DOHH2 (cell line): ENCODE results near the gene USP12.

Experiments
- H3F3A ChIP-seq: fragments of 200-600 bp; sonication (generic), shearing (Covaris generic); 2 replicates; pipeline ENCODE4 v1.6.0; 2016; ENCODE audit warnings: antibody characterized with exemption, mild to moderate bottlenecking; ENCODE audit not compliant: control insufficient read depth, insufficient read depth
- H3K27ac ChIP-seq: fragments of 200-600 bp; sonication (generic); 2 replicates; pipeline ENCODE4 v1.5.1; 2014; ENCODE audit warnings: low read depth, mild to moderate bottlenecking, low read length, moderate library complexity
- H3K27me3 ChIP-seq: fragments of 200-600 bp; sonication (generic); 2 replicates; pipeline ENCODE4 v1.6.1; 2014; ENCODE audit warnings: mild to moderate bottlenecking, low read length, mixed read lengths; ENCODE audit not compliant: control insufficient read depth
- H3K36me3 ChIP-seq: fragments of 200-600 bp; sonication (generic); 2 replicates; pipeline ENCODE4 v1.6.1; 2014; ENCODE audit warnings: mild to moderate bottlenecking, low read length, moderate library complexity, mixed read lengths; ENCODE audit not compliant: control insufficient read depth
- H3K4me1 ChIP-seq: fragments of 200-600 bp; sonication (generic); 2 replicates; pipeline ENCODE4 v1.6.1; 2014; ENCODE audit warnings: mild to moderate bottlenecking, low read length, mixed read lengths; ENCODE audit not compliant: control insufficient read depth
- H3K4me2 ChIP-seq: fragments of 200-600 bp; sonication (generic); 2 replicates; pipeline ENCODE4 v1.6.0; 2014; ENCODE audit warnings: mild to moderate bottlenecking, low read length, moderate library complexity
- H3K4me3 ChIP-seq: fragments of 200-600 bp; sonication (generic); 2 replicates; pipeline ENCODE4 v1.5.1; 2014; ENCODE audit warnings: mild to moderate bottlenecking, low read length, mixed read lengths
- H3K79me2 ChIP-seq: fragments of 200-600 bp; sonication (generic); 2 replicates; pipeline ENCODE4 v1.6.1; 2014; ENCODE audit warnings: mild to moderate bottlenecking, low read length, mixed read lengths; ENCODE audit not compliant: control insufficient read depth
- H3K9me2 ChIP-seq: fragments of 200-600 bp; sonication (generic); replicated peaks from 2 replicates; pipeline ENCODE4 v1.6.1; 2014; ENCODE audit warnings: mild to moderate bottlenecking, low read length, mixed read lengths; ENCODE audit not compliant: control insufficient read depth
- H3K9me3 ChIP-seq: fragments of 200-600 bp; sonication (generic); 2 replicates; pipeline ENCODE4 v1.6.1; 2014; ENCODE audit warnings: antibody characterized with exemption, low read length, mixed read lengths; ENCODE audit not compliant: control insufficient read depth, insufficient read depth
- H4K20me1 ChIP-seq: fragments of 200-600 bp; sonication (generic); 2 replicates; pipeline ENCODE4 v1.6.0; 2014; ENCODE audit warnings: low read depth, mild to moderate bottlenecking, antibody characterized with exemption, low read length, moderate library complexity; ENCODE audit not compliant: control insufficient read depth, insufficient read depth
- EZH2phosphoT487 ChIP-seq: fragments of 200-600 bp; sonication (generic); IDR thresholded peaks from 2 replicates; pipeline ENCODE4 v1.6.1; 2017; ENCODE audit warnings: borderline replicate concordance, mild to moderate bottlenecking, antibody characterized with exemption, low read length, moderate library complexity, mixed read lengths
- TF ChIP-seq, protein P1 (sequence below): fragments of 200-600 bp; sonication (generic); IDR thresholded peaks from one replicate; pipeline ENCODE4 v1.5.1; 2014; ENCODE audit warnings: antibody characterized with exemption, mild to moderate bottlenecking, low read depth, low read length; ENCODE audit not compliant: poor library complexity, severe bottlenecking

USP12 gene

DNA sequence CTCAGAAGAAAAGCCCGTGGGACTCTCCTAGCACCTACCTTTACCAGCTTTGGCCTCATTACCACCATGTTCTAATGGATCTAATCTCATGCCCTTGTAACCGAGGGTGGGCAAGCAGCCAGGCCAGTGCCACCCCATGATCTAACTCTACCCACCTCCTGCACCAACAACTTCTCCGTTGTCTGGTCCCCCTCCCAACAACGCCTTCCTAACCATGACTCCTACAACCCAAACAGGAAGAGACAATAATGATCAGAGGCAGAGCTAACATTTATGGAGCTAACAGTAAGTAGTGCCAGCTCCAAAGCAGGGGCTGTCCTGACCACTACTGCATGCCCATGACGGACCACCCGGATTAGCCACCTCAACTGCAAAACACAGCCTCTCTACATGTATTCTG, 3.5 kb downstream of the USP12 start:
- Histone ChIP-seq H3K4me3 (peak overlapping the region; percentile 40), H3K9me3 (no peaks in the 10 kb centered on the region), H3K4me1 (peaks cover 67% of the 10 kb centered on the region), H3K9me2 (no peaks in the 10 kb centered on the region), H3F3A (peaks cover 3% of the 10 kb centered on the region; the same call in 1 of the 2 replicates), H4K20me1 (peaks cover 13% of the 10 kb centered on the region; the same call in 1 of the 2 replicates), H3K79me2 (peaks cover 77% of the 10 kb centered on the region), H3K4me2 (peak overlapping the region; percentile 84), H3K27ac (no peak overlapping the region), H3K36me3 (no peaks in the 10 kb centered on the region), H3K27me3 (no peaks in the 10 kb centered on the region)
- TF ChIP-seq, protein P1, sequence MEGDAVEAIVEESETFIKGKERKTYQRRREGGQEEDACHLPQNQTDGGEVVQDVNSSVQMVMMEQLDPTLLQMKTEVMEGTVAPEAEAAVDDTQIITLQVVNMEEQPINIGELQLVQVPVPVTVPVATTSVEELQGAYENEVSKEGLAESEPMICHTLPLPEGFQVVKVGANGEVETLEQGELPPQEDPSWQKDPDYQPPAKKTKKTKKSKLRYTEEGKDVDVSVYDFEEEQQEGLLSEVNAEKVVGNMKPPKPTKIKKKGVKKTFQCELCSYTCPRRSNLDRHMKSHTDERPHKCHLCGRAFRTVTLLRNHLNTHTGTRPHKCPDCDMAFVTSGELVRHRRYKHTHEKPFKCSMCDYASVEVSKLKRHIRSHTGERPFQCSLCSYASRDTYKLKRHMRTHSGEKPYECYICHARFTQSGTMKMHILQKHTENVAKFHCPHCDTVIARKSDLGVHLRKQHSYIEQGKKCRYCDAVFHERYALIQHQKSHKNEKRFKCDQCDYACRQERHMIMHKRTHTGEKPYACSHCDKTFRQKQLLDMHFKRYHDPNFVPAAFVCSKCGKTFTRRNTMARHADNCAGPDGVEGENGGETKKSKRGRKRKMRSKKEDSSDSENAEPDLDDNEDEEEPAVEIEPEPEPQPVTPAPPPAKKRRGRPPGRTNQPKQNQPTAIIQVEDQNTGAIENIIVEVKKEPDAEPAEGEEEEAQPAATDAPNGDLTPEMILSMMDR: no peak
- TF ChIP-seq EZH2phosphoT487: no peak

DNA sequence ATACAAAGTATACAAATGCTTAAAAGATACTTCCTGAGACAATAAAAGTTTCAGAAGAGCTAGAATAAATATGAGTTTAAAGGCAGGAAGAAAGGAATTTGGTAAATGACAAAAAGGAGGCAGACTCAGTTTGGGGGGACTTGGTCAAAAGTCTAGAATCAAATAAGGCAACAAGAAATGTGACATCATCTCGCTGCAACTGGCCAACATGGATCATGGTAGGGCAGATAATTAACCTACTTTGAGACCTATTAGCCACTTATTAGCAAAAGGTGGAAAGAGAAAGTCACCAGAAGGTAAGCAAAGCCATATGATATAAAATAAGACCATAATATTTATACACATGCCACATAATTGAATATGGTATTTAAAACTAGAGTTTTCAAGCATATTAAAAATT, 5.3 kb downstream of the USP12 start:
- Histone ChIP-seq H3K9me2 (no peaks in the 10 kb centered on the region), H3K27ac (no peak overlapping the region), H4K20me1 (peaks cover 14% of the 10 kb centered on the region; the same call in 1 of the 2 replicates), H3K36me3 (no peaks in the 10 kb centered on the region), H3F3A (peaks cover 3% of the 10 kb centered on the region; the same call in 1 of the 2 replicates), H3K4me2 (no peak overlapping the region), H3K9me3 (no peaks in the 10 kb centered on the region), H3K27me3 (no peaks in the 10 kb centered on the region), H3K79me2 (peaks cover 95% of the 10 kb centered on the region), H3K4me3 (no peak overlapping the region), H3K4me1 (peaks cover 74% of the 10 kb centered on the region)
- no peak for TF ChIP-seq EZH2phosphoT487
- TF ChIP-seq, protein P1: no peak

GRCh38 chr13:27161980-27162379, 9.6 kb downstream of the USP12 start:
- TF ChIP-seq EZH2phosphoT487: no peak
- TF ChIP-seq, protein P1: no peak
- no peaks in the 10 kb centered on the region for H3F3A ChIP-seq
- H3K36me3 ChIP-seq: no peaks in the 10 kb centered on the region
- peaks cover 98% of the 10 kb centered on the region for H3K79me2 ChIP-seq
- H4K20me1 ChIP-seq: peaks cover 11% of the 10 kb centered on the region; the same call in 1 of the 2 replicates
- no peak overlapping the region for H3K27ac ChIP-seq
- no peak overlapping the region for H3K4me3 ChIP-seq
- H3K4me2 ChIP-seq: no peak overlapping the region
- no peaks in the 10 kb centered on the region for H3K27me3 ChIP-seq
- H3K9me2 ChIP-seq: no peaks in the 10 kb centered on the region
- H3K9me3 ChIP-seq: no peaks in the 10 kb centered on the region
- peaks cover 60% of the 10 kb centered on the region for H3K4me1 ChIP-seq
